RWPE1 (cell line): ENCODE data around the gene KRT36.

ENCODE experiments used
- CTCF ChIA-PET: fragments of 350-600 bp; sonication (Branson Sonifier 250); formaldehyde crosslinking; extraction: SDS; loops from one replicate; lab custom pipeline; 2021; lab: Yijun Ruan, JAX
- POLR2A ChIA-PET: fragments of 400-600 bp; formaldehyde crosslinking; extraction: SDS; loops from one replicate; lab custom pipeline; 2020; ENCODE audit warnings: antibody characterized with exemption; ENCODE audit not compliant: low non-redundant PET; lab: Yijun Ruan, JAX
- DNase-seq: peaks from one replicate; pipeline ENCODE4 v3.0.0; 2012; ENCODE audit warnings: low spot score
- H3K27ac ChIP-seq: fragments of 450-650 bp; 2 replicates; pipeline ENCODE4 v1.5.1; 2017
- TF ChIP-seq, protein P1 (sequence below): fragments of 450-650 bp; conservative IDR thresholded peaks from 2 replicates; pipeline ENCODE4 v1.5.1; 2017; ENCODE audit warnings: low read depth, mild to moderate bottlenecking

KRT36 gene

DNA sequence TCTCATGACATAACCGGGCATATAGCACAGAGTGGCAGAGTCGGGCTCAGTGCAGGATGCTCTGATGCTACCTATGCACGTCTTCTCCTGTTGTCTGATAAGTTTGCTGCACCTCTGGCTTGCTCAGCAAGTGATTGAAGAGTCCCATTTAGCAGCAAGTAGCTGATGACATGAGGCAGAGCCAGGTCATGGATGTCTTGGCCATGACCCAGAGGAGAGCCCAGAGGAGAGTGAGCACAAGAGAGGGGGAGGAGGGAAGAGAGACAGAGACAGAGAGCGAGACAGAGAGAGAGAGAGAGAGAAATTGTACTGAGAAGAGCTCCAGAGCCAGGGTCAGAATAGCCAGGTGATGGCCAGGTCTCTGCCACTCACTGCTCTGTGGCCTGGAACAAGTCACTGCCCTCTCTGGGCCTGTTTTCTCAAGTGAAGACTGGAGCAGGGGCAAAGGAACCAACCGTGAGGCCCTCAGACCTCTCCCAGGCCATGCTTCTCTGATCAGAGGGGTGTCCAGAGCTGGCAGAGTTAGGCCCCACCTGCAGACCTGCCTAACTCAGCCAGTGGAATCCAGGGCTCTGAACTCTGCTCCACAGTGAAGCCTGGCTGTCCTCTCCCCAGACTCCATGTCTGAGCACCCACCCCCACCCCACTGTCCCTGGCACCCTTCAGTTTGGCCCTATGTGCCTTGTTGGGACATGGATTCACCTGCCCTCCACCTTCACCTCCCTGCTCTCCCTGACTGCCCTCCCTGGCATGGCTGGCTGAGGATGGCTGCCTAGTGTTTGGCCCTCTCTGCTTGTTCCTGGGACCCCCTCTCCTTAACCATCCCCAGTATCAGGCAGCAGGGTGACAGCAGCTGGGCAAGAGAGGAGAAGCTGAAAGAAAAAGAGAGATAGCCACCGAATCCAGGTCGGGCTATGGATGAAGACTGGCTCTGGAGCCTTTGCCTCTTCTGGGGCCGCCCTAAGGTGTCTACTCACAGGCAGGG, 4.5 kb downstream of the KRT36 start:
- CTCF ChIA-PET = interaction anchor here (0.6 to 1.6 kb wide), 3 partner anchors 51 to 1484 kb away, joined by 3 read pairs; no protein-coding TSS in a partner anchor
- POLR2A ChIA-PET = no interaction called here
- no peak for DNase-seq
- no peak overlapping the region for H3K27ac ChIP-seq
- TF ChIP-seq, protein P1, sequence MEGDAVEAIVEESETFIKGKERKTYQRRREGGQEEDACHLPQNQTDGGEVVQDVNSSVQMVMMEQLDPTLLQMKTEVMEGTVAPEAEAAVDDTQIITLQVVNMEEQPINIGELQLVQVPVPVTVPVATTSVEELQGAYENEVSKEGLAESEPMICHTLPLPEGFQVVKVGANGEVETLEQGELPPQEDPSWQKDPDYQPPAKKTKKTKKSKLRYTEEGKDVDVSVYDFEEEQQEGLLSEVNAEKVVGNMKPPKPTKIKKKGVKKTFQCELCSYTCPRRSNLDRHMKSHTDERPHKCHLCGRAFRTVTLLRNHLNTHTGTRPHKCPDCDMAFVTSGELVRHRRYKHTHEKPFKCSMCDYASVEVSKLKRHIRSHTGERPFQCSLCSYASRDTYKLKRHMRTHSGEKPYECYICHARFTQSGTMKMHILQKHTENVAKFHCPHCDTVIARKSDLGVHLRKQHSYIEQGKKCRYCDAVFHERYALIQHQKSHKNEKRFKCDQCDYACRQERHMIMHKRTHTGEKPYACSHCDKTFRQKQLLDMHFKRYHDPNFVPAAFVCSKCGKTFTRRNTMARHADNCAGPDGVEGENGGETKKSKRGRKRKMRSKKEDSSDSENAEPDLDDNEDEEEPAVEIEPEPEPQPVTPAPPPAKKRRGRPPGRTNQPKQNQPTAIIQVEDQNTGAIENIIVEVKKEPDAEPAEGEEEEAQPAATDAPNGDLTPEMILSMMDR = no peak

DNA sequence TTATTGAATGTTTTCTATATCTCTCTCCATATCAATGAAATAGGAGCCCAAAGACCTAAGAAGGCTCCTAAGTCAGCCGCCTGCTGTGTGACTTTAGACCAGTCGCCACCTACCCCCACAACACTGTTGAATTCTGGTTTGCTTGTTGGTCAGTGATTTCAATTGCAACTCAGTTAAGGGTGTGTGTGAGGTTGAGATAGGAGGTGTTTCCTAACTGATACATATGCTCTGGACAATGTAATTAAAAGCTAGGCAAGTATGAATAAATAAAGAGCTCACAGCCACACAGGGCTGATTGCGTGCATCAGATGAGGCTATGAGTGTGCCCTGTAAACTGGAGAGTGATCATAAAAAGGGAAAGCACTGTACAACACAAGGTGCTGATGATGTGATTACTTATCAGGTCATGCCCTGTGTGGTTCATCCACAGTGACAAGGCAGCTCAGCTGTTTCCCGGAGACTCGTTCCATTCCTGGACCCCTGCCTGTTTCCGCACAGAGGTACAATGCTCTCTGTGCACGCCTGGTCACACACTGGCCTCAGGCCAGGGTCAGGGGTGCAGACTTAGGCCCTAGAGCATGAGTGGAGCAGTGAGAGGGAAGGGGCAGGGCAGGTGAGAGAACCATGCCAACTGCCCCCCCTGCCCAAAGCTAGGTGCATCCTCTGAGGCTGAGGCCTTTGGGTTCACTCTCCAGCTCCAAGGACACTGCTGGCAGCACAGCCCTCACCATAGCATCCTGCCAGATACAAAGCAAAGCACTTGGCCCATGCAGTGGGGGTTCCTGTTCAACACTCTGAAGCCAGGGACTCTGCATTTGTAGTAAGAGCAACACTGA, 5.5 kb downstream of the KRT36 start:
- no peak overlapping the region for H3K27ac ChIP-seq
- CTCF ChIA-PET = interaction anchor here (0.6 to 1.5 kb wide), 3 partner anchors 12 to 1483 kb away, joined by 3 to 5 read pairs (median 3); no protein-coding TSS in a partner anchor
- no peak for DNase-seq
- POLR2A ChIA-PET = no interaction called here
- TF ChIP-seq, protein P1 = no peak

DNA sequence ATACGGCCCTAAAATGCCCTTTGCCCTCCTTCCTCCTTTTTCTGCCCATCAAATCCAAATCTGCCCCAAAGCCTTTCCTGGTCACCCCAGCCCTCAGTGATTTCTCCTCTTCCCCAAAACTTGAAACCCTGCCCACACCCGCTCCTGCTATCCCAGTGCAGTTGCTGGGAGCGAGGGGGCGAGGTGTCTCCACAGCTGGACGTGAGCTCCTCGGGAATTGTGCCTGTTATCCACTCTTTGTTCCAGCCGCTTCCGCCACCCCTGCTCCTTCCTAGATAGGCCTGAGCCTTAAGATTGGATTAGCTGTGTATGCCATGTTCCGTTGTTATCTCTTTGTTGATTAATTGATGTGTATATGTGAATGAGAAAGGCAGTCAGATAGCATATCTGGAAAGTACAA, 6.2 kb downstream of the KRT36 start:
- CTCF ChIA-PET = interaction anchor here (1.5 kb wide), 1 partner anchor 12 kb away, joined by 5 read pairs; no protein-coding TSS in a partner anchor
- TF ChIP-seq, protein P1 = no peak
- POLR2A ChIA-PET = no interaction called here

DNA sequence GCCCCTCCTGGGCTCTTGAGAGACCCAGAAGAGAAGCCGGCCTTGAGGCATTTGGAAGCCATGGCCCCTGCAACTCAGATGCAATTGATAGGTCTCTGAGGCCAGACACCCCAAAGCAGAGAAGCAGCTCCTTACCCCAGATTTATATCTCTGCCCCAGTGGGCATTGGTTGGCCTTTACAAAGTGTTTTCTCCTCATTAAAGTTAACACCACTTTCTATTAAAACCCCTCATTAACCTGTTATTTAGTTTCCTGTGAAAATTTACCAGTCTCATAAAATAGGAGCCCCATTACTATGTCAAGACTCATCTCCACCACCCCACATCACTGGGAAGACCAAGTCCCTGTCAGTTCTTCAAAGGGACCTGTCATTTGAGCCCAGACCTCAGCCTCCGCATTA, 8.7 kb downstream of the KRT36 start, which contains the start of gene KRT35:
Gene KRT35, minus strand, starts transcription at position 116 of the 400 bp plus-strand sequence. Its CDS starts 54 bp downstream, at position 62.
- CTCF ChIA-PET = no interaction called here
- TF ChIP-seq, protein P1 = no peak
- POLR2A ChIA-PET = no interaction called here
- no peak for DNase-seq
- H3K27ac ChIP-seq = no peak within 1 kb of the TSS

More for the DNA sequence above, 6.2 kb downstream of the KRT36 start:
- no peak overlapping the region for H3K27ac ChIP-seq
- DNase-seq = no peak

DNA sequence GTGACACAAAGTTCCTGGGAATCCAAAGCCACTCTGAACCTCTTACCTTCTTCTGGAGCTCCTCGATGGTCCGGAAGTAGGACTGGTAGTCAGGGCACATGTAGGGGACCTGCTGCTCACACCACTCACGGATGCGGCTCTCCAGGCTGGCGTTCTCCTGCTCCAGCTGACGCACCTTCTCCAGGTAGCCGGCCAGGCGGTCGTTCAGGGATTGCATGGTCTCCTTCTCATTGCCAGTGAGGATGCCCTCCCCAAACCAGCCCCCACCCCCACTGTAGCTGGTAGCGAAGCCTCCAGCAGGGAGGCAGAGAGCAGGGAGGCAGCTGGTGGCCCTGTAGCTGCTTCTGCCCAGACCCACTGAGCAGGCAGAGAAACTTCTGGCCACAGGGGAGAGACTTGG, 9.1 kb downstream of the KRT36 start:
- ChIA-PET CTCF (no interaction called here), POLR2A (no interaction called here)
- no peak overlapping the region for H3K27ac ChIP-seq
- DNase-seq = no peak
- TF ChIP-seq, protein P1 = no peak

DNA sequence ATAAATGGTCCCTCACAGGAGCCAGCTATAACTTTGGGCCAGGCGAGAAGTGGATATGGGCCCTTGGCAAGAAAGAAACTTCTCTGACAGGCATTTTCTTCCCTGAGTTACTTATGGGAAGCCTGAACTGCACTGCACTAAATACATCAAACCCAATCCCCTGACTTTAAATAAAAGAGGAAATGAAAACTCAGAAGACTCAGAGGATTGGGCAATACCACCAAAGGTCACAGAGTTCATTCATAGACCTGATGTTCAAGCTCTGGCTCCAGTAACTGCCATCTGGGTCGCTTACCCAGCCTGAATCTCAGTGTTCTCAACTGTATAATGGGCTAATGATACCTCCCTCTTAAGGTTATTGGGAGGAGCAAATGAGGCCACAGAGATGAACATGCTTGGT, 9.6 kb downstream of the KRT36 start:
- ChIA-PET CTCF (no interaction called here), POLR2A (interaction anchor here (0.6 kb wide), 1 partner anchor 1171 kb away, joined by 3 read pairs; no protein-coding TSS in a partner anchor)
- TF ChIP-seq, protein P1 = no peak
- H3K27ac ChIP-seq = no peak overlapping the region
- DNase-seq = no peak
